HG03354 (cell line): ENCODE results near the gene KPNA6.
"Not testable (repeated sequence)": the region's sequence is repeated elsewhere in the genome, so short reads cannot be mapped to it uniquely, and the experiment has no call there.

Source experiments
- ATAC-seq: cut with Tn5 transposase; IDR thresholded peaks from one replicate; pipeline ENCODE4 v1.9.1; 2021; ENCODE audit warnings: mild to moderate bottlenecking; ENCODE audit not compliant: unreplicated experiment, poor library complexity, severe bottlenecking

The KPNA6 gene

DNA sequence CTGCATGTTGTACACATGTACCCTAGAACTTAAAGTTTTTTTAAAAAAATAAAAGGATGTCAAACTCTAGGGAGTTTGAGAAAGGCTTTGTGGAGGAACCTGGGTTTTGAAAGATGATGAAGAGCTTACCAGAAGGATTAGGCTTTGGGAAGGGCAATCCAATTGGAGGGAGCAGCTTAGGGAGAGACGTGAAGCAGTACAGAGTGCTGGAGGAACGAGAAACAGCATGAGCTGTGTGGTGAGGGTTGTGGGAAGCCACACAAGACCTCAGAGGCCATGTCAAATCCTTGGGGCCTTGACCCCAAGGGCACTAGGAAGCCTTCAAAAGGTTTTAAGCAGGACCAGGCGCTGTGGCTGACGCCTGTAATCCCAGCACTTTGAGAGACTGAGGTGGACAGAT lies 8.4 kb upstream of the KPNA6 start:
- ATAC-seq: no peak

DNA sequence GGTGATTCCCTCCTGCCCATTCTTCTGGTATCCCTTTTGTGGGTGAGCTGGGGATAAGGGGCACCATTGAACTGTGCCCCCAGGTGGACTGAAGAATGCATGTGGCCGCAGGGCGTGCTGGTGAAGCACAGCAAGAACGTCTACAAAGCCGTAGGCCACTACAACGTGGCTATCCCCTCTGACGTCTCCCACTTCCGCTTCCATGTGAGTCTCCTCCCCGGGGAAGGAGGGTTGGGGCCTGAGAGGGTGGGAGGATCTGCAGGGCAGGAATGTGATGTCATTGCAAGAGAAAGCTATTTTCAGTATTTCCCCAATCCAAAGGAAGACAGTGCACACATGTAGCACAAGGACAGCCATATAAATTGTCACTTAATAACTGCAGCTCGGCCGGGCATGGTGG lies 7.5 kb upstream of the KPNA6 start:
- ATAC-seq: no peak

DNA sequence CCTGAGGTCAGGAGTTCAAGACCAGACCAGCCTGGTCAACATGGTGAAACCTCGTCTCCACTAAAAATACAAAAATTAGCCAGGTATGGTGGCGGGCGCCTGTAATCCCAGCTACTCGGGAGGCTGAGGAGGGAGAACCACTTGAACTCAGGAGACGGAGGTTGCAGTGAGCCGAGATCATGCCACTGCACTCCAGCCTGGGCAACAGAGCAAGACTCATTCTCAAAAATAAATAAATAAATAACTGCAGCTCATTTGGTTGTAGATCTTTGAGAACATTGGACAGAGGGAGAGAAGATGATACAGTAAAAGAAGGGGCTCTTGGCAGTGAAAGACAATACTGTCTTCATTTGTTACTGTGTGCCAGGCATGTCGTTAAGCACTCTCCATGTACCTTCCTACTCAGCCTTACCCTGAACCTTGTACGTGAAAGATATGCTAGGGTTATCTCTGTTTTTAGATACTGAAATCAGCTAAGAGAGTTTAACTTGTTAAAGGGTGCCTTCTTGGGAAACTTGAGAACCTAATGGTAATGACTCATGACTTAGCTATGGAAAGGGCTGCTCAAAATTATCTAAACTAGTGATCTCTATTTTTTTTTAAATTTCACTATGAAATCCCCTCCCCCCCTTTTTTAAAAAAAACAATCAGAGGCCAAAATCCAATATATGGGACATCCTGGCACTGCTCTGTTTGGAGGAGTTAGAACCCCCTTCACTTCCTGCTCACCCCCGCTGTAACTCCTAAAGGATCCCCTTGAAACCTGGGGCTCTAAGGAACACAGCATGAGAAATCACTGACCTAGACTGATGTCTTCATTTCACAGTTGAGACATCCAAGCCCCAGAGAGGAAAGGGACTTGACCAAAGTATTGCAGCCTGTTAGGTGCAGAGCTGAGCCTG lies 6.8 kb upstream of the KPNA6 start:
- ATAC-seq: no peak

DNA sequence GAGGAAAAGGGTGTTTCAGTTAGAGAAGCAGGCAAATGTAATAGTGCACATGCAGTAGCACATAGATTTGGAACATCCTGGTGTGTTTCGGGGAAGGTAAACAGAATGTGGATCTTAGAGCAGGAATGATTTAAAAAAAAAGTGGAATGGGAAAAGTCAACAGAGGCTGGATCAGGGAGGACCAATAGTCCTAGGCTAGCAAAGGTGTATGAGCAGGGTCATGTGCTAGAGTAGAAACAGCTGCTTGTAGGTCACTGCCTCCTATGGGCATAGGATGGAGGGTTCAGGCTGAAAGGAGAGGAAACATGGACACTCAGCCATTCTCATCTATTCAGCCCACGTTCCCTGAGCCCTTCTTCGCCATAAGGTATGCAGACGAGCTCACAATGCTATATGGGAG lies 3.7 kb upstream of the KPNA6 start:
- ATAC-seq: no peak

DNA sequence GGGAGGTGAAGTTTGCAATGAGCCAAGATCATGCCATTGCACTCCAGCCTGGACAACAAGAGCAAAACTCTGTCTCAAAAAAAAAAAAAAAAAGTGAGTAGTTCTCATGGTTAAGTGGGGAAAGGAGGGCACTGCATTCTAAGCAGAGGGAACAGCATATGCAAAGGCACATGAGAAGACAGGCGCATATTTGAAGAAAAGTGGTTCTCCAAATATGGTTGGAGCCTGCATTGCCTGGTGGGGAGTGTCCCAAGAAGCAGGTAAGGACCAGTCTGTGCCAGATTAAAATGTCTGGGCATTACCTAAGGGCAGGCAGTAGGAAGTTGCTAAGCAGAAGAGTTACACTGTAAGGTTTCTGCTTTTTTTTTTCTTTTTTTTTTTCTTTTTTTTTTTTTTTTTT lies 2.5 kb upstream of the KPNA6 start:
- no peak for ATAC-seq

DNA sequence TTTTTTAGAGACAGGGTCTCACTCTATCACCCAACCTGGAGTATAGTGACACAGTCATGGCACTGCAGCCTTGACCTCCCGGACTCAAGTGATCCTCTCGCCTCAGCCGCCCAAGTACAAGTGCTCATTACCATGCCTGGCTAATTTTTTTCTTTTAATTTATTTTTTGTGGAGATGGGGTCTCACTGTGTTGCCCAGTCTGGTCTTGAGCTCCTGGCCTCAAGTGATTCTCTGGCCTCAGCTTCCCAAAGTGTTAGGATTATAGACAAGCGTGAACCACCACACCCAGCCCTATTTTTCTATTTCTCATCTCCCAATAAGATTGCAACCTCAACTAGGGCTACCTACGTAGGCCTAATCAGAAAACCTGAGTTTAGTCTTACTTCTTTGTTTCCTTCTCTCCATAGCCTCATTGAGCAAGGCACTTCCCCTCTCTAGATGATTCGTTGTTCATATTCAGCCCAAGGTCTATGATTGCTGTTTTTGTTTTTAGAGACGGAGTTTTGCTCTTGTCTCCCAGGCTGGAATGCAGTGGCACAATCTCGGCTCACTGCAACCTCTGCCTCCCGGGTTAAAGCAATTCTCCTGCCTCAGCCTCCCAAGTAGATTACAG lies 1.1 kb upstream of the KPNA6 start:
- ATAC-seq: no peak

DNA sequence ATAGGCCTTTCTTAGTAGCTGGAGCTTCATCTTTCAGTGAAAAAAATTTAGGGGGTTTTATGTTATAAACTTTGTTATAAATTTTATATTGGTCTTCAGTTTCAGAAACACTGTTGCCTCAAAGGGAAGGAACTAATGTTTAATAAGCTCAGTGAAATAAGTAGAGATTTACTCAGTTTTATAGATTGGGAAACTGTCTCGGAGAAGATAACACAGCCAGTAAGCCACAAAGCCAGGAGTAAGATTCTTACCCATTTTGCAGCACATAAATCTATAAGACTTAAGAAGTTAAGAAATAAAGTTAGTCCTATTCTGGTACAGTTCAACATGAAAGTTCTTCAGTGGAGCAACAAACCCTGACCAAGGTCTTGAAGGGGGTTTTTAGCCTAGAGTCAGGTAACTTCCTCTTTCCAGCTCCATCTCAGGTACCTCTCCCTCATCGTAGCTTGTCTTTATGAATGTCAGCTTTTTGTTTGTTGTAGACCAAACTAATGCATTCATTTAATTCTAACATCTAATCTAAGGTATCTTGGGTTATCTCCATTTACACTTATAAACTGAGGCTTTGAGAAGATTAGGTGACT lies 3.3 kb downstream of the KPNA6 start:
- ATAC-seq: no peak

DNA sequence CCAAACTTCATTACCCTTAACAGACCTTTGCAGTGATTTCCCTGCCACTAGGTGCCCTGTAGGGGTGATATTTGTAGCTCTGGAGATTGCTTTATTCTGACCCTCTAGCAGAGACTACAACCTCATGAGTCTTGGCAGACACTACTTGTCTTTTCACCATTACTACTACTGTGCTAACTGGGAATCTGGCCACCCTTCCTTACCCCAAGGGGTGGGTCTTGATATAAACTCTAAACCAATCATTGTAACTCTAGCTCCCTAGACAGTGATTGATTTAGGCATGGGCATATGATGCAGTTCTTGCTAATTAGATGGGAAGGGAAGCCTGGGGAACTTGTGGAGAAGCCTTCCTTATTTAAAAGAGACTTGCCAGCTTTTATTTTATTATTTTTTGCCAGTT lies 3.9 kb downstream of the KPNA6 start:
- ATAC-seq: no peak

DNA sequence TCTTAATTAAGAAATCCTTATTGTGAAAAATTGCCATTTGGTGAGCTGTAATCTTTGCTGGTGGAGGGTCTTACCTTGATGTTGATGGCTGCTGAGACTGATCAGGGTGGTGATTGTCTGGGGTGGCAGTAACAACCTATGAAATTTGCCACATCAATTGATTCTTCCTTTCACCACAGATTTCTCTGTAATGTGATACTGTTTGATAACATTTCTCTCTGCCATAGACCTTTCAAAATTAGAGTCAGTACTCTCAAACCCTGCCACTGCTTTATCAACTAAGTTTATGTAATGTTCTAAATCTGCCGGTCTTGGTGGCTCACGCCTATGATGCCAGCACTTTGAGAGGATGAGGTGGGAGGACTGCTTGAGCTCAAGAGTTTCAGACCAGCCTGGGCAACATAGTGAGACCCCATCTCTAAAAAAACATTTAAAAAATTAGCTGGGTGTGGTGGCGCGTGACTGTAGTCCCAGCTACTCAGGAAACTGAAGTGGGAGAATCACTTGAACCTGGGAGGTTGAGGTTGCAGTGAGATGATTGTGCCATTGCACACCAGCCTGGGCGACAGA lies 5.0 kb downstream of the KPNA6 start:
- no peak for ATAC-seq

DNA sequence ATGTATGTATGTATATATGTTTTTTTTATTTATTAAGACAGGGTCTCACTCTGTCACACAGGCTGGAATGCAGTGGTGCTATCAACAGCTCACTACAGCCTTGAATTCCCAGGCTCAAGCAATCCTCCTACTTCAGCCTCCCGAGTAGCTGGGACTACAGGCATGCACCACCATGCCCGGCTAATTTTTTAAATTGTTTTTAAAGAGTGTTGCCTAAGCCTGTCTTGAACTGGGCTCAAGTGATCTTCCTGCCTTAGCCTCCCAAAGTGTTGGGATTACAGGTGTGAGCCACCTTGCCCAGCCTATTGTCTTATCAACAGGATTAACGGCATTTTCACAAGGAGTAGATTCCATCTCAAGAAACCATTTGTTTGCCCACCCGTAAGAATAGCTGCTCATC lies 5.6 kb downstream of the KPNA6 start:
- not testable (repeated sequence) for ATAC-seq

DNA sequence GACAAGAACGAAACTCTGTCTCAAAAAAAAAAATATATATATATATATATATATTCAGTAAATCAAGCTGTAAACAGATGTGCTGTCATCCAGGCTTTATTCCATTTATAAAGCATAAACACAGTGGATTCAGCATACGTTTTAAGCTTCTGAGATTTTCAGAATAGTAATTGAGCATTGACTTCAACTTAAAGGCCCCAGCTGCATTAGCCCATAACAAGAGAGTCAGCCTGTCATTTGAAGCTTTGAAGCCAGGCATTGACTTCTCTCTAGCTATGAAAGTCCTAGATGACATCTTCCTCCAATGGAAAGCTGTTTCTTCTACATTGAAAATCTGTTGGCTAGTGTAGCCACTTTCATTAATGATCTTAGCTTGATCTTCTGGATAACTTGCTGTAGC lies 6.6 kb downstream of the KPNA6 start:
- no peak for ATAC-seq

DNA sequence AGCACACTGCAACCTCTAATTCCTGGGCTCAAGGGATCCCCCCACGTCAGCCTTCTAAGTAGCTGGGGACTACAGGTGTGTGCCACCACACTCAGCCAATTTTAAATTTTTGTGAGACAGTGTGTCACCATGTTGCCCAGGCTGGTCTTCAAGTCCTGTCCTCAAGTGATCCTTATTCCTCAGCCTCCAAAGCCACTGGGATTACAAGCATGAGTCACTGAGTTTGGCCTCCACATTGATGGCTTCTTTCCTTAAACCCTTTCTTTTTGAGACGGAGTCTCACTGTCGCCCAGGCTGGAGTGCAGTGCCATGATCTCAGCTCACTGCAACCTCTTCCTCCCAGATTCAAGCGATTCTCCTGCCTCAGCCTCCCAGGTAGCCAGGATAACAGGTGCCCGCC lies 7.6 kb downstream of the KPNA6 start:
- no peak for ATAC-seq

DNA sequence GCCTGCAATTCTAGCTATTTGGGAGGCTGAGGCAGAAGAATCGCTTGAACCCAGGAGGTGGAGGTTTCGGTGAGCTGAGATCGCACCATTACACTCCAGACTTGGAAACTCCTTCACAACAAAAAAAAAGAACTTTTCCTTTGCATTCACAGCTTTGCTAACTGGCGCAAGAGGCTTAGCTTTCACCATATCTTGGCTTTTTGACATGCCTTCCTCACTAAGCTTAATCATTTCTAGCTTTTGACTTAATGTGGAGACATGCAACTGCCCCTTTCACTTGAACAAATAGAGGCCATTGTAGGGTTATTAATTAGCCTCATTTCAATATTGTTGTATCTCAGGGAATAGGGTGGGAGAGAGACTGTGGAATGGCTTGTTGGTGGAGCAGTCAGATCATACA lies 8.7 kb downstream of the KPNA6 start:
- ATAC-seq: no peak

DNA sequence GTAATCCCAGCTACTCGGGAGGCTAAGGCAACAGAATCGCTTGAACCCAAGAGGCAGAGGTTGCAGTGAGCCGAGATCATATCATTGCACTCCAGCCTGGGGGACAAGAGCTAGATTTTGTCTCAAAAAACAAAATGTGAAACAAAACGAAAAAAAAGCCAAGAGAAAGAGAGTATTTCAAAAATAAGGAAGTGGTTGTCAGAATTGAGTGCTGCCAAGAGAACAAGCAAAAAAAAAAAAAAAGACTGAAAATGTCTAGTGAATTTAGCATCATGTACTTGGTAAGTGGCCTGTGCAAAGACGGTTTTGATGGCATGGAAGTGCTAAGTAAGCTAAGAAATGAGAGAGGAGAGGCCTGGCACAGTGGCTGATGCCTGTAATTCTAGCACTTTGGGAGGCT lies 14.3 kb downstream of the KPNA6 start:
- ATAC-seq: no peak

DNA sequence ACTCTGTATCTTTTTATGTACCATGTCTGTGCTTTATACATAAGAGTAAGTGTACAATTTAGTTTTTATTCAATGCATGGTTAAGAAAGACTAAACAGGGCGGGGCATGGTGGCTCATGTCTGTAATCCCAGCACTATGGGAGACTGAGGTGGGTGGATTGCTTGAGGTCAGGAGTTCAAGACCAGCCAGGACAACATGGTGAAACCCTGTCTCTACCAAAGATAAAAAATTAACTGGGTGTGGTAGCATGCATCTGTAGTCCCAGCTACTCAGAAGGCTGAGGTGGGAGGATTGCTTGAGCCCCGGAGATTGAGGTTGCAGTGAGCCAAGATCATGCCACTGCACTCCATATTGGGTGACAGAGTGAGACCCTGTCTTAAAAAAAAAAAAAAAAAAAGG lies 15.5 kb downstream of the KPNA6 start:
- not testable (repeated sequence) for ATAC-seq

DNA sequence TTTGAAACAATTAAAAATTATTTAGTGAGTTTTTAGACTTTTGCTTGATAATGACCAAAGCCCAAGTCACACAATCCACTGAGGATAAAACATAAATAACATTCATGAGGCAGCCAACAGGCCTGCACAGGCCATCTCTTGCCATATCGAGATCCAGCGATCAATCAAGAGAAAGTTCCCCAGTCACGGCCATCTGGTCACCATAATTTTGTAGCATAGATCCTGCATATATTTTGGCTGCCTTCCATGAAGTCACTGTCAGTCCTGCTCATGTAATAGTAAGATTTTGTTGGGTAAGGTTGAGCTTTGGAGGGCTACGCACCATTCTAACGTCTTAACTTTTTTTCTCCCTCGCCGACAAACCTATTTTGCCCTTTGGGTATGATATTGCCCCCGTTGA lies 17.5 kb downstream of the KPNA6 start:
- no peak for ATAC-seq

DNA sequence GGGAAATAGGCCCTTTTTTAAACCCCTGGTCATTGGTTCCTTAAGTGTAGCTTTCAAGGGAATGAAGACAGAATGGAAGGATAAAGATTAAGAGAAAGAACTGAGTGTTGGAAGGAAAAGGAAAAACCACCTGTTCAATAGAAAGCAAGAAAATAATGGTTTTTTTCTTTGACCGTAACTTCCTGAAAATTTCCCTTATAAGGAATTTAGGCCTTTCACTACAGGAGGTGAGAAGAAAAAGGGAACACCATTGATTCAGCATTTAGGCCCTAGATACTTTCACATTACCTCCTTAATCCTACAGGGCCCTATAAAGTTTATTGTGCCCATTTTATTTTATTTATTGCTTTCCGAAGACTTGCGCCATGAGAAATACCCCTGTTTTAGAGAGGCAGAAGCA lies 18.9 kb downstream of the KPNA6 start:
- no peak for ATAC-seq

DNA sequence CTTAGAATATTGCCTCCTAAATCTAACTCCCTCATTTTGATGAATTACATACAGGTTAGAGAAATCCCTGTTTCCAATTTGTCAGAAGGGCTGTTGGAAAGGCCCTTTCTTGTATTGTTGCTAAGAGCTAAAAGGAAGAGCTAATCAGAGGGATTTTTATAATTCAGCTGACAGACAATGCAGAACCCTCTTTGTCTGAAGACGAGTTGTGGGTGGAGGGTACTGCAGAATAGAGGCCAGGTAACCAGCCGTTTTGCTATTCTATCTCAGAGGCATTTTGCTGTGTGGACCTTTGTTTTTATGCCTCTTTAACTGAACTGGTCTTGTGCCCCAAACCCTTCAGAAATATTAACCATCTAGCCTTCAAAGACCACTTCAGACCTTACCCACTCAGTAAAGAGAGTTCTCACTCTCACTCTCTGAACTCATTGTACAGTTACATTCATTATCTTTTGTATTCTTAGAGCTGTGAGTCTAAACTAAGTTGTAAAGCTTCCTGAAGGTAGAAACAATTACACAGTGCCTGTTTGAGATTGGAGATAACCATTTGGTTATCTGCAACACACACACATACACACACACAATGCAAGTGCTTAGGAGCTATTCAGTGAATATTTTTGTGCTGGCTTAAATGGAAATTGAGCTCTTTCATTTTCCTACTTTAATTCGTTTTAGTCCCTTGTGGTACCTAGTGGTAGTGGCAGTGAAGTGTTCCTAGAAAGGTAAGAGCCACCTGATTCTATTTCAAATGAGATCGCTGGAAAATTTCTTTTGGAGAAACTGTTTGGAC lies 19.7 kb downstream of the KPNA6 start:
- no peak for ATAC-seq

DNA sequence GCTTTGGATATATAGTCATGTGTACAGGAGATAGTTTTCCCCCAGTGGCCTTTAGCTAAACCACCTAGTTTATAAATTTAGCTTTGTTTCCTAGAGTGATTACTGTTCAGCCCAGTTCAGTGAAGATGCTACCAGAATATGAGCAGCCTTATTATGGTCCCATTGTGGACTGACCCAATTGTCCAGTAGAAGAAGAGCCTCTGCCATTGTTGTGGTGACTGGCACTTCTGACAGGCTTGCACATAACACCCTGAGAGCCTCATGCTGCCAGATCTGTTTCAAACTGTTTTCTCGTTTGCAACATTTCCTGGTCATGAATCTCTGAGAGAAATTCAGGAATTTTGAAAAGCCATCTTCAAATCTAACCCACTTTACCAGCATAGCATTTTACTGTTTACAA lies 20.6 kb downstream of the KPNA6 start:
- ATAC-seq: no peak

DNA sequence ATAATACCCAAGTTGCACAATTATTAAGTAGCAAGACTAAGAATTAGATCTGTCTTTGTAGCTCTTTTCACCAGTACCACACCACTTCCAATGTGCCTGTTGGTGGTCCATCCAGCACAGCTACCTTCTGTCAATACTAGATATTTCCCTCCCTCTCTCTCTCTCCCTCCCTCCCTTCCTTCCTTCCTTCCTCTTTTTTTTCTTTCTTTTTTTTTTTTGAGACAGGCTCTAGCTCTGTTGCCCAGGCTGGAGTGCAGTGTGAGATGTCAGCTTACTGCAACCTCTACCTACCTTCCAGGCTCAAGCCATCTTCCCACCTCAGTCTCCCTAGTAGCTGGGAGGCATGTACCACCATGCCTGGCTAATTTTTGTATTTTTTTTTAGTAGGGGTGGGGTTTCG lies 21.1 kb downstream of the KPNA6 start:
- no peak for ATAC-seq
